Smooth muscle cell (in vitro differentiated cells): Measurements from ENCODE around the gene THBS2. TPM values are rescaled to one million over a fixed set of nuclear protein-coding genes. Genes with fewer than 3 reads are reported as not detected.

Source experiments
- DNase-seq: peaks from one replicate; lab custom pipeline; 2025; ENCODE audit not compliant: unreplicated experiment; lab: John Stamatoyannopoulos, UW
- H2AFZ ChIP-seq: fragments of 200-600 bp; sonication (generic); 2 replicates; pipeline ENCODE4 v1.6.0; 2016; ENCODE audit warnings: antibody characterized with exemption, low read depth, mild to moderate bottlenecking
- H3F3A ChIP-seq: fragments of 200-600 bp; sonication (generic); 2 replicates; pipeline ENCODE4 v1.6.0; 2017; ENCODE audit warnings: antibody characterized with exemption, low read depth
- H3K27ac ChIP-seq: fragments of 200-600 bp; sonication (generic); 2 replicates; pipeline ENCODE4 v1.5.1; 2016; ENCODE audit warnings: low read depth, mild to moderate bottlenecking
- H3K27me3 ChIP-seq: fragments of 200-600 bp; sonication (generic); 2 replicates; pipeline ENCODE4 v1.6.1; 2016; ENCODE audit warnings: low read depth, mild to moderate bottlenecking
- H3K36me3 ChIP-seq: fragments of 200-600 bp; sonication (generic); 2 replicates; pipeline ENCODE4 v1.5.1; 2016; ENCODE audit warnings: low read depth
- H3K4me1 ChIP-seq: fragments of 200-600 bp; sonication (generic); 2 replicates; pipeline ENCODE4 v1.5.1; 2016; ENCODE audit warnings: low read depth
- H3K4me2 ChIP-seq: fragments of 200-600 bp; sonication (generic); 2 replicates; pipeline ENCODE4 v1.6.0; 2016; ENCODE audit warnings: mild to moderate bottlenecking
- H3K4me3 ChIP-seq: fragments of 200-600 bp; sonication (generic); 2 replicates; pipeline ENCODE4 v1.5.1; 2016; ENCODE audit warnings: mild to moderate bottlenecking
- H3K79me2 ChIP-seq: fragments of 200-600 bp; sonication (generic); 2 replicates; pipeline ENCODE4 v1.6.0; 2016; ENCODE audit warnings: low read depth, mild to moderate bottlenecking
- H3K9ac ChIP-seq: fragments of 200-600 bp; sonication (generic); 2 replicates; pipeline ENCODE4 v1.6.0; 2016; ENCODE audit warnings: low read depth
- H3K9me3 ChIP-seq: fragments of 200-600 bp; sonication (generic); replicated peaks from 2 replicates; pipeline ENCODE4 v1.5.1; 2016; ENCODE audit warnings: low read depth
- H4K20me1 ChIP-seq: fragments of 200-600 bp; sonication (generic); 2 replicates; pipeline ENCODE4 v1.6.0; 2016; ENCODE audit warnings: low read depth
- CTCF ChIP-seq: fragments of 200-600 bp; sonication (generic); IDR thresholded peaks from 2 replicates; pipeline ENCODE4 v1.5.1; 2017; ENCODE audit warnings: borderline replicate concordance, mild to moderate bottlenecking, antibody characterized with exemption; ENCODE audit not compliant: insufficient read depth, poor library complexity, severe bottlenecking
- WGBS: methylation state at CpG from one replicate; pipeline ENCODE4 v1.1.7; 2016; ENCODE audit warnings: low lambda C conversion rate; 5-methylcytosine and 5-hydroxymethylcytosine counted together
- polyA plus RNA-seq: library from polyadenylated mRNA; unstranded; fragments of >200 nt; fragmentation: Nextera tagmentation; extraction: Ambion mirVana; gene quantifications from 2 replicates; pipeline ENCODE4 v1.2.1, GENCODE V29; 2016
- total RNA-seq: library from RNA; depleted of rRNA; stranded (reverse); fragments of >200 nt; gene quantifications from 2 replicates; pipeline ENCODE4 v1.2.3, GENCODE V29; 2014

Gene THBS2
- total and polyA plus RNA-seq, 2 experiments from 2014 or later, result 10.1 to 13.9 TPM

GRCh38 chr6:169172946-169173345 is 80.7 kb downstream of the THBS2 start:
- Histone ChIP-seq H3K4me1 (peaks cover 3% of the 10 kb centered on the region), H3F3A (no peaks in the 10 kb centered on the region), H2AFZ (peak overlapping the region; percentile 66), H3K27me3 (no peaks in the 10 kb centered on the region), H3K79me2 (no peaks in the 10 kb centered on the region), H3K9ac (no peak overlapping the region), H3K4me3 (no peak overlapping the region), H4K20me1 (no peaks in the 10 kb centered on the region), H3K27ac (peak overlapping the region; percentile 63), H3K36me3 (no peaks in the 10 kb centered on the region), H3K9me3 (no peaks in the 10 kb centered on the region), H3K4me2 (peak overlapping the region; percentile 53)
- no peak for DNase-seq
- WGBS, result 89% methylated on average over 9 of the region's 9 CpGs
- no peak for TF ChIP-seq CTCF

- 46% methylated on average over 12 of the region's 12 CpGs for WGBS
- H3K79me2 ChIP-seq, result no peaks in the 10 kb centered on the region
- peak overlapping the region; percentile 66 for H2AFZ ChIP-seq
- DNase-seq, result no peak
- H3K36me3 ChIP-seq, result no peaks in the 10 kb centered on the region
- peak overlapping the region; percentile 41 for H3K9ac ChIP-seq
- peak overlapping the region; percentile 63 for H3K27ac ChIP-seq
- peaks cover 3% of the 10 kb centered on the region for H3K4me1 ChIP-seq
- no peaks in the 10 kb centered on the region for H3K9me3 ChIP-seq
- H4K20me1 ChIP-seq, result no peaks in the 10 kb centered on the region
- no peaks in the 10 kb centered on the region for H3F3A ChIP-seq
- no peak for TF ChIP-seq CTCF
- H3K4me2 ChIP-seq, result peak overlapping the region; percentile 53
- H3K4me3 ChIP-seq, result no peak overlapping the region
- no peaks in the 10 kb centered on the region for H3K27me3 ChIP-seq
Measured at GRCh38 chr6:169172456-169172855, 81.2 kb downstream of the THBS2 start.

- H3K4me3 ChIP-seq, result no peak overlapping the region
- no peaks in the 10 kb centered on the region for H3K36me3 ChIP-seq
- no peaks in the 10 kb centered on the region for H3K9me3 ChIP-seq
- peak overlapping the region; percentile 66 for H2AFZ ChIP-seq
- 88% methylated on average over 8 of the region's 8 CpGs for WGBS
- H3F3A ChIP-seq, result no peaks in the 10 kb centered on the region
- peaks cover 3% of the 10 kb centered on the region for H3K4me1 ChIP-seq
- H3K27ac ChIP-seq, result peak overlapping the region; percentile 63
- no peaks in the 10 kb centered on the region for H3K79me2 ChIP-seq
- no peaks in the 10 kb centered on the region for H3K27me3 ChIP-seq
- H3K4me2 ChIP-seq, result no peak overlapping the region
- TF ChIP-seq CTCF, result no peak
- DNase-seq, result no peak
- no peaks in the 10 kb centered on the region for H4K20me1 ChIP-seq
- peak overlapping the region; percentile 41 for H3K9ac ChIP-seq
Measured at GRCh38 chr6:169171951-169172350, 81.7 kb downstream of the THBS2 start.

GRCh38 chr6:169171016-169171415 is 82.6 kb downstream of the THBS2 start:
- Histone ChIP-seq H3K27ac (no peak overlapping the region), H3K9me3 (no peaks in the 10 kb centered on the region), H4K20me1 (no peaks in the 10 kb centered on the region), H3K9ac (no peak overlapping the region), H3K4me3 (no peak overlapping the region), H2AFZ (no peak overlapping the region), H3K27me3 (no peaks in the 10 kb centered on the region), H3K4me1 (peaks cover 3% of the 10 kb centered on the region), H3K4me2 (no peak overlapping the region), H3K36me3 (no peaks in the 10 kb centered on the region), H3K79me2 (no peaks in the 10 kb centered on the region), H3F3A (peaks cover 1% of the 10 kb centered on the region)
- DNase-seq, result no peak
- 90% methylated on average over 16 of the region's 16 CpGs for WGBS
- TF ChIP-seq CTCF, result no peak
